Thyroid gland (tissue), 4 donors: ENCODE measurements around the gene KIF25. TPM values are rescaled to one million over a fixed set of nuclear protein-coding genes. Genes with fewer than 3 reads are reported as not detected.
"Not testable (repeated sequence)": the region's sequence is repeated elsewhere in the genome, so short reads cannot be mapped to it uniquely, and the experiment has no call there.

ENCODE experiments used
- DNase-seq, 2 donors: peaks; one replicate each; pipeline ENCODE4 v3.0.0-alpha.2; 2019
- H3K27ac ChIP-seq, 3 donors: fragments of 200-600 bp; sonication (generic); 1 replicate in 2 of 3; 2 replicates in 1 of 3; pipeline ENCODE4 v1.5.1; 2016 to 2019; ENCODE audit warnings: mild to moderate bottlenecking in 1 of 3, moderate library complexity in 1 of 3
- H3K27me3 ChIP-seq: fragments of 200-600 bp; sonication (generic); one replicate; pipeline ENCODE4 v1.5.1; 2019
- H3K36me3 ChIP-seq, 2 donors: fragments of 200-600 bp; sonication (generic); one replicate each; pipeline ENCODE4 v1.5.1; 2016 to 2019
- H3K4me1 ChIP-seq, 2 donors: fragments of 200-600 bp; sonication (generic); one replicate each; pipeline ENCODE4 v1.5.1; 2017 to 2019
- H3K4me3 ChIP-seq, 3 donors: fragments of 200-600 bp; sonication (generic); replicated peaks in 1 of 3; 1 replicate in 2 of 3; 2 replicates in 1 of 3; pipeline ENCODE4 v1.5.1; 2016; ENCODE audit warnings: mild to moderate bottlenecking in 1 of 3
- H3K9me3 ChIP-seq: fragments of 200-600 bp; sonication (generic); one replicate; pipeline ENCODE4 v1.5.1; 2017
- POLR2A ChIP-seq, 2 donors: fragments of 450-650 bp; IDR thresholded peaks; one replicate each; pipeline ENCODE4 v1.6.1; 2017; ENCODE audit warnings: antibody characterized with exemption in 2 of 2, mild to moderate bottlenecking in 2 of 2, moderate library complexity in 1 of 2
- WGBS, 2 donors: methylation state at CpG; one replicate each; pipeline ENCODE4 v1.1.5; 2017; 5-methylcytosine and 5-hydroxymethylcytosine counted together
- intact Hi-C: fragments of 100-400 bp; cut with DNase I; formaldehyde crosslinking; loops from one replicate; pipeline ENCODE4 v1.15.1; 2023
- total RNA-seq, 4 donors: library from RNA; depleted of rRNA; stranded (reverse); fragments of >200 nt; gene quantifications; one replicate each; pipeline ENCODE4 v1.2.3, GENCODE V29; 2016
- TF ChIP-seq, protein P1 (sequence below), 6 experiments: fragments of 200-600 bp in 3 of 6; fragments of 450-650 bp in 3 of 6; sonication (generic) in 3 of 6; IDR thresholded peaks; one replicate each; pipeline ENCODE4 v1.5.1; 2016 to 2019; ENCODE audit warnings: antibody characterized with exemption in 6 of 6, mild to moderate bottlenecking in 2 of 6, inconsistent platforms in 1 of 6, moderate library complexity in 1 of 6

KIF25 gene
- total RNA-seq, 4 donors from 2014 or later, result not detected

- intact Hi-C loops, result no loop called here
- WGBS, 2 donors, result 82 to 96% methylated on average over 10 of the region's 10 CpGs
- Histone ChIP-seq H3K4me3 (no peak overlapping the region), H3K27ac (no peak overlapping the region), H3K36me3 (no peaks in the 10 kb centered on the region), H3K4me1 (no peaks in the 10 kb centered on the region), H3K27me3 (no peaks in the 10 kb centered on the region), H3K9me3 (no peaks in the 10 kb centered on the region)
- DNase-seq, result no peak
- no peak for TF ChIP-seq POLR2A (IDR thresholded peaks at IDR 0.05)
- TF ChIP-seq, protein P1, sequence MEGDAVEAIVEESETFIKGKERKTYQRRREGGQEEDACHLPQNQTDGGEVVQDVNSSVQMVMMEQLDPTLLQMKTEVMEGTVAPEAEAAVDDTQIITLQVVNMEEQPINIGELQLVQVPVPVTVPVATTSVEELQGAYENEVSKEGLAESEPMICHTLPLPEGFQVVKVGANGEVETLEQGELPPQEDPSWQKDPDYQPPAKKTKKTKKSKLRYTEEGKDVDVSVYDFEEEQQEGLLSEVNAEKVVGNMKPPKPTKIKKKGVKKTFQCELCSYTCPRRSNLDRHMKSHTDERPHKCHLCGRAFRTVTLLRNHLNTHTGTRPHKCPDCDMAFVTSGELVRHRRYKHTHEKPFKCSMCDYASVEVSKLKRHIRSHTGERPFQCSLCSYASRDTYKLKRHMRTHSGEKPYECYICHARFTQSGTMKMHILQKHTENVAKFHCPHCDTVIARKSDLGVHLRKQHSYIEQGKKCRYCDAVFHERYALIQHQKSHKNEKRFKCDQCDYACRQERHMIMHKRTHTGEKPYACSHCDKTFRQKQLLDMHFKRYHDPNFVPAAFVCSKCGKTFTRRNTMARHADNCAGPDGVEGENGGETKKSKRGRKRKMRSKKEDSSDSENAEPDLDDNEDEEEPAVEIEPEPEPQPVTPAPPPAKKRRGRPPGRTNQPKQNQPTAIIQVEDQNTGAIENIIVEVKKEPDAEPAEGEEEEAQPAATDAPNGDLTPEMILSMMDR (IDR thresholded peaks at IDR 0.05), result no peak
These were observed 3.5 kb downstream of the KIF25 start for GRCh38 chr6:168001029-168001332.

- H3K9me3 ChIP-seq, H3K27me3 ChIP-seq, H3K4me1 ChIP-seq, H3K36me3 ChIP-seq, H3K27ac ChIP-seq, intact Hi-C loops, H3K4me3 ChIP-seq, DNase-seq: not testable (repeated sequence)
- 91 to 97% methylated on average over 5 to 15 of the region's 21 CpGs for WGBS, 2 donors
These were observed 4.0 kb downstream of the KIF25 start for GRCh38 chr6:168001514-168001913.

- H3K4me1 ChIP-seq, result no peaks in the 10 kb centered on the region
- H3K9me3 ChIP-seq, result no peaks in the 10 kb centered on the region
- no peak for DNase-seq
- H3K36me3 ChIP-seq, result no peaks in the 10 kb centered on the region
- WGBS, 2 donors, result 80 to 91% methylated on average over 6 of the region's 6 CpGs
- H3K27me3 ChIP-seq, result no peaks in the 10 kb centered on the region
- intact Hi-C loops, result no loop called here
- no peak overlapping the region for H3K4me3 ChIP-seq
- no peak overlapping the region for H3K27ac ChIP-seq
- TF ChIP-seq, protein P1 (IDR thresholded peaks at IDR 0.05), result no peak
- TF ChIP-seq POLR2A (IDR thresholded peaks at IDR 0.05), result no peak
These were observed 5.3 kb downstream of the KIF25 start for GRCh38 chr6:168002804-168003203.

DNA sequence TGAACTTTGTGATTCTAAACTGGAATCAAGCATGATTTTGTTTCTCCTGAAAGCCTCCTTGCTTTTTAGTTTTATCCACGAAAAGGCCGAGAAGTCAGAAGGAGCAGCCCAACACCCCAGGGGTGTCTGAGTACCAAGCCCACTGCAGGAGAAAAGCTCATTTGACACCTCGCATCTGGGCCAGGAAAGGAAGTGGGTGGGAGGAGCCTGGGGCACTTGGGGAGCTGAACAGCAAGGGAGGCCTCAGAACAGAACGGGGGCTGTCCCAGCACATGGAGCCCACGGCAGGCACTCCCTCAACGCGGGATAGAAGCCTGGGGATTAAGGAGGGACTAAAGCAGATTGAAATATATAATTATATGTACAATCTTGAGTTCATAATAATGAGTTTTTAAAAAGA, 6.6 kb downstream of the KIF25 start:
- Histone ChIP-seq H3K4me1 (no peaks in the 10 kb centered on the region), H3K36me3 (no peaks in the 10 kb centered on the region), H3K9me3 (no peaks in the 10 kb centered on the region), H3K27ac (no peak overlapping the region), H3K4me3 (no peak overlapping the region), H3K27me3 (no peaks in the 10 kb centered on the region)
- TF ChIP-seq, protein P1 (IDR thresholded peaks at IDR 0.05), result no peak
- no peak for TF ChIP-seq POLR2A (IDR thresholded peaks at IDR 0.05)
- WGBS, 2 donors, result 77 to 84% methylated on average over 7 of the region's 7 CpGs
- no peak for DNase-seq
- intact Hi-C loops, result no loop called here

DNA sequence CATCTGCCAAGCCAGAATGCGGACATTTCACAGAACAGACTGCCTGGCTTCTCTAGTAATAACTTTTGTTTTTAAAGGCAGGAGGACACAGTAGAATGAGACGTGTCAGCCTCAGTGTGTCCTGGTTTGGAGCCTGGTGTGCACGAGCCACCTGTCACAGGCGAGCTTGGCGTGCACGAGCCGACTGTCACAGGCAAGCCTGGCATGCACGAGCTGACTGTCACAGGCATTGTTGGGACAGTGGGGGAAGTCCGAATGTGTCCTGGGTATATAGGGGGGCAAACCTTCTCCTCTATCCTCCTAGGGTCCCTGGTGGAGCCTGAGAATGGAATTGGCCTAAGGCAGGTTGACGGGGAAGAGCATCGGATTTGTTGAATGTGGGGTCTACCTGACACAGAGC, 7.5 kb downstream of the KIF25 start:
- H3K36me3 ChIP-seq, result no peaks in the 10 kb centered on the region
- H3K27me3 ChIP-seq, result no peaks in the 10 kb centered on the region
- no peak for DNase-seq
- no peak overlapping the region for H3K4me3 ChIP-seq
- 96 to 97% methylated on average over 11 of the region's 11 CpGs for WGBS, 2 donors
- no peaks in the 10 kb centered on the region for H3K4me1 ChIP-seq
- TF ChIP-seq POLR2A (IDR thresholded peaks at IDR 0.05), result no peak
- TF ChIP-seq, protein P1 (IDR thresholded peaks at IDR 0.05), result no peak
- H3K9me3 ChIP-seq, result no peaks in the 10 kb centered on the region
- H3K27ac ChIP-seq, result no peak overlapping the region
- intact Hi-C loops, result no loop called here

- no peak for TF ChIP-seq POLR2A (IDR thresholded peaks at IDR 0.05)
- DNase-seq, result no peak
- 90 to 98% methylated on average over 6 of the region's 6 CpGs for WGBS, 2 donors
- H3K9me3 ChIP-seq, result no peaks in the 10 kb centered on the region
- no peak overlapping the region for H3K4me3 ChIP-seq
- H3K36me3 ChIP-seq, result no peaks in the 10 kb centered on the region
- no peak overlapping the region for H3K27ac ChIP-seq
- intact Hi-C loops, result no loop called here
- no peaks in the 10 kb centered on the region for H3K27me3 ChIP-seq
- no peaks in the 10 kb centered on the region for H3K4me1 ChIP-seq
These were observed 8.3 kb downstream of the KIF25 start for GRCh38 chr6:168005796-168006195.
